ENCODE measurements around the gene TMEM270. TPM values are rescaled to one million over a fixed set of nuclear protein-coding genes. Genes with fewer than 3 reads are reported as not detected.

TMEM270 gene
- polyA plus RNA-seq, 1 of the 3 experiments (the other 2 are of a cell fraction): 0.71 TPM

- H3K9me3 ChIP-seq: no peaks in the 10 kb centered on the region
- no peaks in the 10 kb centered on the region for H3K9me2 ChIP-seq
- no peak overlapping the region for H2AFZ ChIP-seq (ENCODE audit: low read depth)
- H3K4me2 ChIP-seq: no peak overlapping the region
- no peaks in the 10 kb centered on the region for H3K27me3 ChIP-seq (ENCODE audit: insufficient read depth)
- H3K36me3 ChIP-seq (replicated peaks in 1 of 2; ENCODE audit: control insufficient read depth in 1 of 2, insufficient read depth in 2 of 2, low read length in 1 of 2): no peaks in the 10 kb centered on the region
- H3K79me2 ChIP-seq (ENCODE audit: insufficient read depth): peaks cover 4% of the 10 kb centered on the region; the same call in 1 of the 2 replicates
- peaks cover 7% of the 10 kb centered on the region for H3F3A ChIP-seq (replicated peaks; ENCODE audit: insufficient read depth)
- TF ChIP-seq MAX (IDR thresholded peaks at IDR 0.05; ENCODE audit: low read depth) (no peak), NRF1 (IDR thresholded peaks at IDR 0.05; ENCODE audit: low read depth, low read length) (no peak), IRF3 (IDR thresholded peaks at IDR 0.05; ENCODE audit: low read depth, low read length) (no peak), RXRA (IDR thresholded peaks at IDR 0.05; ENCODE audit: borderline replicate concordance, low read depth) (no peak), SIN3A (IDR thresholded peaks at IDR 0.05; ENCODE audit: borderline replicate concordance, low read depth, low read length) (no peak), TAF1 (IDR thresholded peaks at IDR 0.05; ENCODE audit: borderline replicate concordance, low read depth, low read length) (no peak), SMC3 (IDR thresholded peaks at IDR 0.05; ENCODE audit: low read depth, low read length) (no peak), EP300 (IDR thresholded peaks at IDR 0.05; ENCODE audit: borderline replicate concordance in 1 of 2, low read depth in 1 of 2, low read length in 1 of 2) (no peak), FOSL2 (IDR thresholded peaks at IDR 0.05; ENCODE audit: borderline replicate concordance, low read depth) (no peak)
- TF ChIP-seq, protein P1, sequence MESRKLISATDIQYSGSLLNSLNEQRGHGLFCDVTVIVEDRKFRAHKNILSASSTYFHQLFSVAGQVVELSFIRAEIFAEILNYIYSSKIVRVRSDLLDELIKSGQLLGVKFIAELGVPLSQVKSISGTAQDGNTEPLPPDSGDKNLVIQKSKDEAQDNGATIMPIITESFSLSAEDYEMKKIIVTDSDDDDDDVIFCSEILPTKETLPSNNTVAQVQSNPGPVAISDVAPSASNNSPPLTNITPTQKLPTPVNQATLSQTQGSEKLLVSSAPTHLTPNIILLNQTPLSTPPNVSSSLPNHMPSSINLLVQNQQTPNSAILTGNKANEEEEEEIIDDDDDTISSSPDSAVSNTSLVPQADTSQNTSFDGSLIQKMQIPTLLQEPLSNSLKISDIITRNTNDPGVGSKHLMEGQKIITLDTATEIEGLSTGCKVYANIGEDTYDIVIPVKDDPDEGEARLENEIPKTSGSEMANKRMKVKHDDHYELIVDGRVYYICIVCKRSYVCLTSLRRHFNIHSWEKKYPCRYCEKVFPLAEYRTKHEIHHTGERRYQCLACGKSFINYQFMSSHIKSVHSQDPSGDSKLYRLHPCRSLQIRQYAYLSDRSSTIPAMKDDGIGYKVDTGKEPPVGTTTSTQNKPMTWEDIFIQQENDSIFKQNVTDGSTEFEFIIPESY (IDR thresholded peaks at IDR 0.05; ENCODE audit: borderline replicate concordance, low read depth): no peak
- TF ChIP-seq, protein P2, sequence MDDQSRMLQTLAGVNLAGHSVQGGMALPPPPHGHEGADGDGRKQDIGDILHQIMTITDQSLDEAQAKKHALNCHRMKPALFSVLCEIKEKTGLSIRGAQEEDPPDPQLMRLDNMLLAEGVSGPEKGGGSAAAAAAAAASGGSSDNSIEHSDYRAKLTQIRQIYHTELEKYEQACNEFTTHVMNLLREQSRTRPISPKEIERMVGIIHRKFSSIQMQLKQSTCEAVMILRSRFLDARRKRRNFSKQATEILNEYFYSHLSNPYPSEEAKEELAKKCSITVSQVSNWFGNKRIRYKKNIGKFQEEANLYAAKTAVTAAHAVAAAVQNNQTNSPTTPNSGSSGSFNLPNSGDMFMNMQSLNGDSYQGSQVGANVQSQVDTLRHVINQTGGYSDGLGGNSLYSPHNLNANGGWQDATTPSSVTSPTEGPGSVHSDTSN (IDR thresholded peaks at IDR 0.05): no peak
- ChIA-PET POLR2A (no interaction called here), CTCF (interaction anchor here (1.3 to 11.5 kb wide), 5 partner anchors 11 to 237 kb away, joined by 3 to 80 read pairs (median 6); no protein-coding TSS in a partner anchor)
- H3K4me3 ChIP-seq (ENCODE audit: low read depth in 2 of 2, low read length in 1 of 2): no peak overlapping the region
- H4K20me1 ChIP-seq (ENCODE audit: insufficient read depth): no peaks in the 10 kb centered on the region
- DNase-seq: no peak
- peaks cover 0 to 8% of the 10 kb centered on the region in 2 experiments; a peak in 1 of 4 replicates for H3K4me1 ChIP-seq (ENCODE audit: control insufficient read depth in 1 of 2, insufficient read depth in 2 of 2, low read depth in 1 of 2, low read length in 1 of 2)
- no peak overlapping the region for H3K9ac ChIP-seq
- WGBS (ENCODE audit: low lambda C conversion rate): 83% methylated on average over 9 of the region's 9 CpGs
- no peak overlapping the region for H3K27ac ChIP-seq (ENCODE audit: low read depth in 2 of 2, low read length in 1 of 2)
These were observed 16.8 kb upstream of the TMEM270 start for GRCh38 chr7:73844131-73844547.

Data from SK-N-SH (cell line).